BJ (cell line): ENCODE measurements around the gene KCND3. TPM values are rescaled to one million over a fixed set of nuclear protein-coding genes. Genes with fewer than 3 reads are reported as not detected.

Experiments
- CTCF ChIA-PET: fragments of 350-600 bp; formaldehyde crosslinking; extraction: SDS; loops from one replicate; lab custom pipeline; 2021; ENCODE audit warnings: antibody characterized with exemption, inconsistent platforms; lab: Yijun Ruan, JAX
- POLR2A ChIA-PET: fragments of 300-600 bp; sonication (Branson Sonifier 250); formaldehyde crosslinking; extraction: SDS; loops from one replicate; lab custom pipeline; 2021; ENCODE audit warnings: antibody characterized with exemption; lab: Charles Lee
- DNase-seq: peaks from one replicate; pipeline ENCODE4 v3.0.0-alpha.2; 2011; ENCODE audit warnings: low read depth
- H3K27me3 ChIP-seq: 2 replicates; pipeline ENCODE4 v1.6.0; 2011; ENCODE audit warnings: low read length; ENCODE audit not compliant: control insufficient read depth, insufficient read depth
- H3K36me3 ChIP-seq: 2 replicates; pipeline ENCODE4 v1.5.1; 2011; ENCODE audit warnings: low read length; ENCODE audit not compliant: control insufficient read depth, insufficient read depth
- H3K4me3 ChIP-seq: 2 replicates; pipeline ENCODE4 v1.5.1; 2011; ENCODE audit warnings: low read depth, mild to moderate bottlenecking, control low read depth, low read length
- CTCF ChIP-seq: IDR thresholded peaks from 2 replicates; pipeline ENCODE4 v1.5.1; 2011; ENCODE audit warnings: low read depth, mild to moderate bottlenecking, control low read depth, inconsistent platforms, low read length, moderate library complexity; ENCODE audit not compliant: insufficient read depth
- polyA plus RNA-seq: library from polyadenylated mRNA; depleted of rRNA; stranded (reverse); fragments of >200 nt; gene quantifications from 2 replicates; pipeline ENCODE4 v1.2.3, GENCODE V29; 2011

Gene KCND3
- polyA plus RNA-seq, 1 experiment: 3.6 TPM

- no peak for TF ChIP-seq CTCF
- CTCF ChIA-PET: no interaction called here
- H3K36me3 ChIP-seq: no peaks in the 10 kb centered on the region
- POLR2A ChIA-PET: no interaction called here
- no peak for DNase-seq
- peaks cover 2% of the 10 kb centered on the region; the same call in 1 of the 2 replicates for H3K27me3 ChIP-seq
- H3K4me3 ChIP-seq: no peak overlapping the region
Measured at GRCh38 chr1:111821121-111821745, 168.2 kb downstream of the KCND3 start.

GRCh38 chr1:111819566-111820263 is 169.8 kb downstream of the KCND3 start:
- Histone ChIP-seq H3K36me3 (no peaks in the 10 kb centered on the region), H3K27me3 (peaks cover 2% of the 10 kb centered on the region; the same call in 1 of the 2 replicates), H3K4me3 (no peak overlapping the region)
- CTCF ChIA-PET: interaction anchor here (0.5 to 0.6 kb wide), 2 partner anchors 295 to 491 kb away, joined by 3 read pairs; no protein-coding TSS in a partner anchor
- TF ChIP-seq CTCF: no peak
- DNase-seq: no peak
- POLR2A ChIA-PET: no interaction called here

- DNase-seq: no peak
- H3K36me3 ChIP-seq: no peaks in the 10 kb centered on the region
- TF ChIP-seq CTCF: no peak
- ChIA-PET CTCF (no interaction called here), POLR2A (no interaction called here)
- peaks cover 2% of the 10 kb centered on the region; the same call in 1 of the 2 replicates for H3K27me3 ChIP-seq
- no peak overlapping the region for H3K4me3 ChIP-seq
Measured at GRCh38 chr1:111818546-111818945, 170.9 kb downstream of the KCND3 start.

- no peak for TF ChIP-seq CTCF
- Histone ChIP-seq H3K4me3 (no peak overlapping the region), H3K36me3 (no peaks in the 10 kb centered on the region), H3K27me3 (peaks cover 2% of the 10 kb centered on the region; the same call in 1 of the 2 replicates)
- CTCF ChIA-PET: interaction anchor here (0.6 kb wide), 1 partner anchor 525 kb away, joined by 3 read pairs; no protein-coding TSS in a partner anchor
- DNase-seq: no peak
- POLR2A ChIA-PET: no interaction called here
Measured at GRCh38 chr1:111818081-111818480, 171.4 kb downstream of the KCND3 start.

- ChIA-PET CTCF (no interaction called here), POLR2A (no interaction called here)
- no peak for TF ChIP-seq CTCF
- Histone ChIP-seq H3K36me3 (no peaks in the 10 kb centered on the region), H3K4me3 (no peak overlapping the region), H3K27me3 (peaks cover 2% of the 10 kb centered on the region; the same call in 1 of the 2 replicates)
- DNase-seq: no peak
Measured at GRCh38 chr1:111814642-111815041, 174.8 kb downstream of the KCND3 start.
